Astrocyte (in vitro differentiated cells and primary cell): ENCODE measurements around the gene TIMP3.

ENCODE experiments used
- CTCF ChIP-seq: IDR thresholded peaks from 2 replicates; pipeline ENCODE4 v1.5.1; 2011; ENCODE audit warnings: low read depth, mild to moderate bottlenecking, inconsistent platforms, low read length, moderate library complexity; ENCODE audit not compliant: insufficient read depth
- EZH2 ChIP-seq: IDR thresholded peaks from 2 replicates; pipeline ENCODE4 v1.6.1; 2012; ENCODE audit warnings: mild to moderate bottlenecking, low read length, inconsistent platforms; ENCODE audit not compliant: insufficient read depth

DNA sequence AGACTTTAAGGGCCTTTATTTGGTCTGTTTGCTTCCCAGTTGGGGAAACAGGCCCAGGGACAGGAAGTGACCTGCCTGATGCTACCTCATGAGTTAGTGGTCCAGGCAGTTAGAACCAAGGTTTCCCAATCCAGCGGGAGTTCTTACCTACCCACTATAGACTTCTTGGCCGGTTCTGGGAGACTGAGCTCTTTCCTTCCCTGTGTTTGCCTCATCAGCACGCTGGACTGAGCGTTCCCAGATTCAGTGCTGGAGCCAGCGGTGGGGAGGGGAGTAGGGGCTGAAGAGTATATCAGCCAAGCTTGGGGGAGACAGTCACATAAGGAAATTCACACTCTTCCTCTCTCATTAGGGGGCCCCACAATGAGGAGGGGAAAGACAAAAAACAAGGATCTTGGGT lies 27.1 kb downstream of the TIMP3 start:
- TF ChIP-seq CTCF (no peak), EZH2 (no peak)
